HG02970 (cell line): ENCODE results near the gene SYF2.

Experiments
- ATAC-seq: cut with Tn5 transposase; IDR thresholded peaks from one replicate; pipeline ENCODE4 v1.9.1; 2021; ENCODE audit warnings: mild to moderate bottlenecking, moderate library complexity, moderate number of reproducible peaks; ENCODE audit not compliant: unreplicated experiment, low FRiP score

The SYF2 gene

GRCh38 chr1:25186161-25187007, 45.9 kb downstream of the SYF2 start:
- ATAC-seq = no peak

DNA sequence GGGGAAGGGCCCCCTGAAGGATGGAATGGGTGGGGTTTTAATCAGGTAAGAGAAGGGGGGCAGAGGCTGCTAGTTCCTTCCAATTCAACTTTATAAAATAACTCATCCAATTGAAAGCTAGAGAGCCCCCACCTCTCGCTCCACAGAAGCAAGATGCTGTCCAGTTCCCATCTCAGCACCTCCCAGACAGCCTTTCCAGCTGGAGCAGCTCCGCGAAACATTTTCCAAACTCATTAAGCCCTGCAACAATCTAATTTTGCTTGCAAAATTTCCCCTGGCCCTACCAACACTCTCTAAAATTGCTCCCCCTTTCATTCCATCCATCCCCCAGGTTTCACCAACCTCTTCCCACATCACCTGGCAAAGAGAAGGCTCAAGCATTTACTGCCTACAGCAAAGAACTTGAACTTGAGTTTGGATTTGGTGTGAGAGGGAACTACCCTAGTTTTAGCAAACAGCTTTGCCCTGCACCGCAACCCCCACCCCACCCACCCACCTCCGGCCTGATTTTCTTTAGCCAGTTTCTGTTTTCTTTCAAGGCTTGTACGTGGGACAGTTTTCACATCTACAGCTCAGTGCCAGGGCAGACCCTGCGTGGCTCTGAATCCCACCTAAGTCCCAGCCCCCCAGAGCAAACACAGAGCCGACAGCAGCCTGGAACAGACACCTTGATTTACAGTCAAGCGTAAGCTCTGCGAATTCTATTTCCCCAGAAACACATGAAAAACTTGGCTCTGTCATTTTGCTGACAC, 46.7 kb downstream of the SYF2 start:
- ATAC-seq = no peak

DNA sequence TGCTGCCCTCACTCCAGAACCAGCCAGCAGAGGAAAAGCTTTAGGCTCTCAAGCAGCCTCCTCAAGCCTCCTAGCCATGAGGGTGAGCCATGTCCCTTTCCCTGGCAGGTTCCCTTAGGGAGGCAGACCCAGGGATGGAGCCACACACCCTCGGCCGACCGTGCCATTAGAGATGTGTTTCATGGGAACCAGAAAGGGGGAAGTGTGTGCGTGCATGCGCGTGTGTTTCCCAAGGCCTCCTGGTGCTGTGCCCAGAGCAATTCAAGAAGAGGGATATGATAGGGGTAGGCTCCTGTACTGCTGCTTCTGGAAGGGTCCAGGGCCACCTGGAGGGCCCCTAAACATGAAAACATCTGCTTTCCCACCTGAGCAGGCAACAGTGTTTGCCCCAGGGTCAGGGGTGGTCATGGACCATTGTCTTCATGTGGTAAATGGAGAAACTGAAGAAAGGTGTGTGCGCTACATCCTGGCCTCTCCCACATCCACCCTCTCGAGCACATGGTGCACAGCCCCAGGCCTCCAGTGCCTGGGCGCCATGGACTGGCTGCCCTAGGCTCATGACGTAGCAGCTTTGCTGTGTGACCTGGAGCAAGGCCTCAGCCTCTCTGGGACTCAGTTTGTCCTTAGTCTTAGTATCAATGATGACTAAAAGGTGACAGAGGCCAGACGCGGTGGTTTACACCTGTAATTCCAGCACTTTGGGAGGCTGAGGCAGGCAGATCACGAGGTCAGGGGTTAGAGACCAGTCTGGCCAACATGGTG, 48.1 kb downstream of the SYF2 start:
- no peak for ATAC-seq

- ATAC-seq = no peak
These were observed 48.9 kb downstream of the SYF2 start for GRCh38 chr1:25183126-25183980.

DNA sequence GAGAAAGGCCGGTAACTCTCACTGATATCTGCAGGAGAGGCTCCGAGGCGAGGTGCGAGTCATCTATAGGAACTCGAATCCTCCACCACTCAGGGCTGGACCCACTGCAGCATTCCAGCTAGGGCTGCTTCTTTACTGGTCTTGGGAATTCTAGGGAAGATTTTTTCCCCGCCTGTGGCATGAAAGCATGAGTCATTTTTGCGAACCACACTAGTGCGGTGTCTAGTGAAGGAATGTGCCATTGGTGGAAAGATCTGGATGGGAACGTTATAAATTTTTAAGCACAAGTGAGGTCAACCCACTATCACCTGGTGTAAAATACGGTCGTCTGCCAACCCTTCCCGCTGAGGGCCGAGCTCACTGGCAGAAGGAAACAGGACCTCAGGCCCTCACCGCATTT, 49.7 kb downstream of the SYF2 start:
- ATAC-seq = no peak

DNA sequence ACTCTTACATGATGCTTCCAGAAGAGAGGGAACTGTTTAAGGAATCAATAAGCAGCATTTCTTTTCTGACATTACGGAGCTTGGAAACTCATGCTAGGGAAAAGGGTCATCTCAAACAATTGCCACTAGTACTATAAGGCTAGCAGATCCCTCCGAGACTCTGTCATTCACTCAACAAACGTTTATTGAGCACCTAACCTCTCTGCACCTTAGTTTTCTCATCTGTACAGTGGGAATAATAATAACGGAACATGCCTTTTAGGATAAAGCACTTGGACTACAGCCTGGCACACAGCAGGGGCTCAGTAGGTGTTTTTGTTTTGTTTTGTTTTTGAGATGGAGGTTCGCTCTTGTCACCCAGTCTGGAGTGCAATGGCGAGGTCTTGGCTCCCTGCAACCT, 51.3 kb downstream of the SYF2 start:
- ATAC-seq = no peak

DNA sequence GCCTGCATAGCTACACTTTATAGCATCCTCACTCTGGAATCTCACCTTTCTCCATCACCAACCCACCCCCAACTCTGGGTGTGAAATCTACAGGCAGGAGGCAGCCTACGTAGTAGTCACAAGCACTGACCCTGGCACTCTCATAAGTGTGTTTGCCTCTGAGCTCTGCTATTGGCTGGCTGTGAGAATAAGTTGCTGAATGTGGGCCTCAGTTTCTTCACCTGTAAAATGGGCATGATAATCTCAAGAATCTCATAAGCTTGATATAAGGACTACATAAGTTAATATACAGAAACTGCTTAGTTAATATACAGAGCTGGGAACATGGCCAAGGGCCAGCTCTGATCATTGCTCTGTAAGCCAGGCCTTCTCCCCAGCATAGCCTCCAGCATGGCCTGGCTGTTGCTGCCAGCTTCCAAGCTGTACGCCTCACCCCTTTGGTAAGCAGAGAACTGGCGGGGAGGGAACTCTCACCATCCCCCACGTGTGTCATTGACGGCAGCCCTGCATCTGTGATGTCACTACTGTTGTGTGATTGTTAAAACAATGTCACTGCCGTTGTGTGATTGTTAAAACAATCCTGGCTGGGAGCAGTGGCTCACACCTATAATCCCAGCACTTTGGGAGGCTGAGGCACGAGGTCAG, 53.3 kb downstream of the SYF2 start:
- ATAC-seq = no peak

DNA sequence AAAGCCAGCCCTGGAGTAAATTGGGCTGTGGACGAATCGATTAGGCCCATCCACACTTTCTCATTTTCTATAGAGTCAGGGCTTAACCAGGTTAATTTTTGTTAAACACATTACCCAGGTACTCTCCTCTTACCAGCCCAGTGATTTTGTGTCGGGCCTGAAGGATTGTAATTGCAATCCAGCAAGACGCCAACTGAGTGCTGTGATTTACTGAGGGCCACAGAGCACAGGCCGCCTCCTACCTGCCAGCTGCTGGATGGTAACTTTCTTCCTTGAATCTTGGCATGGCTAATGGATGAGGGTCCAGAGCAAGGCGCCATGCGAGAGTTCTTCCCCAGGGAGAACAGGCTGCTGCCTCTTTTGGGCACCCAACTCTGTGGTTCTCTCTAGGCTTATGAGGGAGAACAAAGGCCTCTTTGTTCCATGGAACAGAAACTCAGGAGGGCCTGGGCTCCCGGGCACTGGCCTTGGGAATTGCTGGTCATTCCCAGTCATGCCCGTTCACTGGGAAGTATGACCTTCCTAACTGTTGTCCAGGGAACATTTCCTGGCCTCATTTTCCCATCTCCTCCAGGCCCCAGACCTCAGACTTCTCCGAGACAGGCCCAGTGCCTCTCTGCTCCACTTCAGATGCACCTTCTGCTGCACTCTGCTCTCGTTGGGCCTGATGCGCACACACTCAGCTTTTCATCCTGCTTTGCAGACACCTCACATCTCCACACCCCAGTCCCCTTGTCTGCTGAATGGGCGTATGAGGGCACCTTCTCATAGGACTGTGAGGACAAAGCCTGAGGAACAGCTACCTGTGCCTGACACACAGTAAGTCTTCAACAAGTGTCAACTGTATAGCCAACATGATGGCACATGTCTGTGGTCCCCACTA, 57.3 kb downstream of the SYF2 start:
- ATAC-seq = no peak

GRCh38 chr1:25174363-25174729, 58.0 kb downstream of the SYF2 start:
- ATAC-seq = no peak

GRCh38 chr1:25173809-25174340, 58.4 kb downstream of the SYF2 start:
- ATAC-seq = no peak
